ENCODE measurements around the gene SNTG2. TPM values are rescaled to one million over a fixed set of nuclear protein-coding genes. Genes with fewer than 3 reads are reported as not detected.

The SNTG2 gene
- total RNA-seq, 1 donor from 2014 or later: 2.2 TPM

DNA sequence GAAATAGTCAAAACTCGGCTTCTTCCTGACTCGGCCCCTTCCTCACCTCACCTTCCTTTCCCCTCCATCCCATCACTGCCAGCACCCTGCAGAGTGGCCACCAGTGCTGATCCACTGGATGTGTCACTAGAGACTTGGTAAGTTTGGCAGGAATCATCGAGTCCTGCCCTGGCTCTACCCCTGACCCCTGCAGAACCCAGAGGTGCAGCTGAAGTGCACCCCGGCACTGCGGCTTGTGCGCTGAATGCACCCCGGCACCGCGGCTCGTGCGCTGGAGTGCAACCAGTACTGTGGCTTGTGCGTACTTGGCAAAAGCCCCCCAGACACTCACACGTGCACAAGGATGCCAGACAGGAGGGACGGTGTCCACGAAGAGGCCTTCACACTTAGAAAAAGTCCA is 206.5 kb downstream of the SNTG2 start:
- Mint-ChIP-seq H3K27me3 (no peaks in the 10 kb centered on the region), H3K27ac (no peak overlapping the region), H3K36me3 (ENCODE audit: low read depth) (no peaks in the 10 kb centered on the region), H3K4me1 (peaks cover under 1% of the 10 kb centered on the region), H3K4me3 (no peak overlapping the region), H3K9me3 (no peaks in the 10 kb centered on the region)
- TF ChIP-seq, protein P1, sequence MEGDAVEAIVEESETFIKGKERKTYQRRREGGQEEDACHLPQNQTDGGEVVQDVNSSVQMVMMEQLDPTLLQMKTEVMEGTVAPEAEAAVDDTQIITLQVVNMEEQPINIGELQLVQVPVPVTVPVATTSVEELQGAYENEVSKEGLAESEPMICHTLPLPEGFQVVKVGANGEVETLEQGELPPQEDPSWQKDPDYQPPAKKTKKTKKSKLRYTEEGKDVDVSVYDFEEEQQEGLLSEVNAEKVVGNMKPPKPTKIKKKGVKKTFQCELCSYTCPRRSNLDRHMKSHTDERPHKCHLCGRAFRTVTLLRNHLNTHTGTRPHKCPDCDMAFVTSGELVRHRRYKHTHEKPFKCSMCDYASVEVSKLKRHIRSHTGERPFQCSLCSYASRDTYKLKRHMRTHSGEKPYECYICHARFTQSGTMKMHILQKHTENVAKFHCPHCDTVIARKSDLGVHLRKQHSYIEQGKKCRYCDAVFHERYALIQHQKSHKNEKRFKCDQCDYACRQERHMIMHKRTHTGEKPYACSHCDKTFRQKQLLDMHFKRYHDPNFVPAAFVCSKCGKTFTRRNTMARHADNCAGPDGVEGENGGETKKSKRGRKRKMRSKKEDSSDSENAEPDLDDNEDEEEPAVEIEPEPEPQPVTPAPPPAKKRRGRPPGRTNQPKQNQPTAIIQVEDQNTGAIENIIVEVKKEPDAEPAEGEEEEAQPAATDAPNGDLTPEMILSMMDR (IDR thresholded peaks at IDR 0.05): no peak
- intact Hi-C loops (cut with micrococcal nuclease): no loop called here
- no peak for DNase-seq
- ChIA-PET CTCF (no interaction called here), POLR2A (no interaction called here)
- no peak for ATAC-seq (ENCODE audit: low read depth)

DNA sequence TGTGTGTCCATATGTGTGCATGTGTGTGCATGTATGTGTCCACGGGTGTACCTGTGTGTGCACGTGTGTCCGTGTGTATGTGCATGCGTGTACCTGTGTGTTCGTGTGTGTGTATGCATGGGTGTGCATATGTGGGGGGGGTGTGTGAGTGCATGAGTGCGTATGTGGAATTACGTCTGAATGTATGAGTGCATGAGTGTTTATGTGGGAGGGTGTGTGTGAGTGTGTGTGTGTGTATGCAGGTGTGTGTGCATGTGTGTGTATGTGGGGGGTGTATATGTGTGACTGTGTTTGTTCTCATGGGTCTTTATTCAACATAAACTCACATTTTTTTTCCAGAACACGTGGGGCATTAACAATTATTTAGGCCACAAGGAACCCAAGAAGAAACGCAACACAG is 208.4 kb downstream of the SNTG2 start:
- ATAC-seq (ENCODE audit: low read depth): no peak

DNA sequence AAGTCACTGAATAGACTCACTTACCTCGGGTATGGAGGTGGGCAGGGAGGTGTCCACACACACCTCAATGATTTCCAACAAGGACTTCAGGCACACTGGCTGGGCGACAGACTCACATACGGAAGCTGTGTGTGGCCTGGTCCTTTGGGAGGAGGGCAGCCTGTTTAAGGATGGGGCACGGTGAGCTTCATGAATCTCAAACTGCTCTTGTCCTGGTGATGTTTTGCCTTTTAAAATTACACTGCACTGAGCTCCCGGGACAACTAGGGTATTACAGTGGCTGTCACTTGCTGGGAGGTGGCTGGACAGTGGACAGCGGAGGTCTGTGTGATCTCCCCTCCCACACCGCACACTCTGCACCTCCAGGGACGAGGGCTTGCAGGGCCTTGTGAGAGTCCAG is 211.6 kb downstream of the SNTG2 start:
- no peak overlapping the region for H3K27ac Mint-ChIP-seq
- ATAC-seq (ENCODE audit: low read depth): no peak

More for the DNA sequence above, 208.4 kb downstream of the SNTG2 start:
- Mint-ChIP-seq H3K4me3 (no peak overlapping the region), H3K27ac (no peak overlapping the region), H3K36me3 (ENCODE audit: low read depth) (peaks cover 2% of the 10 kb centered on the region), H3K27me3 (no peaks in the 10 kb centered on the region), H3K9me3 (peaks cover 10% of the 10 kb centered on the region), H3K4me1 (peaks cover 18% of the 10 kb centered on the region)
- POLR2A ChIA-PET: no interaction called here
- TF ChIP-seq, protein P1 (IDR thresholded peaks at IDR 0.05): no peak
- intact Hi-C loops (cut with micrococcal nuclease): no loop called here
- DNase-seq: no peak
- CTCF ChIA-PET: no interaction called here

DNA sequence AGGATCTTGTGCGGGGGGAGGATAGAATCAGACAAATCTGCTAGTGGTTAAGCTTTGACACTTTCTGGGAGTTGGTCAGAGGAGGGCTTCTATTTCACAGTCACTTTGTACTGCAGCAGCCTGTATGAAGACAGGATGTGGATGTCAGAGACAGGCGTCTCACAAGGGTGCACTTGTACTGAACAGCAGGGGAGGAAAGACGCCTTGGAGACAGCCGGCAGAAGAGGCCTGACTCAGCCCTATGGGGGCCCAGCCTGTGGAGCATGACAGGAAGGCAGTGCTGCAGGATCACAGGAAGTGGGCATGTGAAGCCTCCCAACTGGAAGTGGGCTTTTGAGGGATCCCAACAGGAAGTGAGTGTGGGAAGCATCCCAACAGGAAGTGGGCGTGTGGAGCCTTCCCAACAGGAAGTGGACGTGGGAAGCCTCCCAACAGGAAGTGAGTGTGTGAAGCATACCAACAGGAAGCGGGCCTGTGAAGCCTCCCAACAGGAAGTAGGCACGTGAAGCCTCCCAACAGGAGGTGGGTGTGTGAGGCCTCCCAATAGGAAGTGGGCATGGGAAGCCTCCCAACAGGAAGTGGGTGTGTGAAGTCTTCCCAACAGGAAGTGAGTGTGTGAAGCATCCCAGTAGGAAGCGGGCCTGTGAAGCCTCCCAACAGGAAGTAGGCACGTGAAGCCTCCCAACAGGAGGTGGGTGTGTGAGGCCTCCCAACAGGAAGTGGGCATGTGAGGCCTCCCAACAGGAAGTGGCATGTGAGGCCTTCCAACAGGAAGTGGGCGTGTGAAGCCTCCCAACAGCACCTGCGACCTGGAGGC is 212.3 kb downstream of the SNTG2 start:
- H3K4me1 Mint-ChIP-seq: peaks cover 20% of the 10 kb centered on the region
- H3K36me3 Mint-ChIP-seq (ENCODE audit: low read depth): peaks cover 2% of the 10 kb centered on the region
- DNase-seq: no peak

More for the DNA sequence above, 211.6 kb downstream of the SNTG2 start:
- ChIA-PET CTCF (no interaction called here), POLR2A (no interaction called here)
- TF ChIP-seq, protein P1 (IDR thresholded peaks at IDR 0.05): no peak
- no peak for DNase-seq
- intact Hi-C loops (cut with micrococcal nuclease): no loop called here
- peaks cover 2% of the 10 kb centered on the region for H3K36me3 Mint-ChIP-seq (ENCODE audit: low read depth)
- peaks cover 18% of the 10 kb centered on the region for H3K9me3 Mint-ChIP-seq
- no peaks in the 10 kb centered on the region for H3K27me3 Mint-ChIP-seq
- peaks cover 20% of the 10 kb centered on the region for H3K4me1 Mint-ChIP-seq
- H3K4me3 Mint-ChIP-seq: no peak overlapping the region

DNA sequence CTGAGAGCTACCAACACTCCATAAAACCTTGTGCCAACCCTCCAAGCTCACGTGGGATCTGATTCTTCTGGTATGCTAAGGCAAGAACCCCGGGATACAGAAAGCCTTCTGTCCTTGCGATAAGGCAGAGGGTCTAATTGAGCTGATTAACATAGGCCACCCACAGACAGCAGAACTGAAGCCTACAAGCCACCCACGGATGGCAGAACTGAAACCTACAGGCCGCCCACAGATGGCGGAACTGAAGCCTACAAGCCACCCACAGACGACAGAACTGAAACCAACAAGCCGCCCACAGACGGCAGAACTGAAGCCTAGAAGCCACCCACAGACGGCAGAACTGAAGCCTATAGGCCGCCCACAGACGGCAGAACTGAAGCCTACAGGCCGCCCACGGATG is 216.3 kb downstream of the SNTG2 start:
- Mint-ChIP-seq H3K4me1 (peaks cover 28% of the 10 kb centered on the region), H3K36me3 (ENCODE audit: low read depth) (peaks cover 2% of the 10 kb centered on the region), H3K9me3 (peaks cover 18% of the 10 kb centered on the region), H3K27ac (peak overlapping the region; percentile 76), H3K4me3 (no peak overlapping the region), H3K27me3 (no peaks in the 10 kb centered on the region)
- TF ChIP-seq, protein P1 (IDR thresholded peaks at IDR 0.05): no peak
- no peak for DNase-seq
- POLR2A ChIA-PET: no interaction called here
- CTCF ChIA-PET: no interaction called here
- no peak for ATAC-seq (ENCODE audit: low read depth)
- intact Hi-C loops (cut with micrococcal nuclease): no loop called here

More for the DNA sequence above, 212.3 kb downstream of the SNTG2 start:
- intact Hi-C loops (cut with micrococcal nuclease): no loop called here
- Mint-ChIP-seq H3K9me3 (peaks cover 18% of the 10 kb centered on the region), H3K27me3 (no peaks in the 10 kb centered on the region), H3K27ac (peak overlapping the region; percentile 76), H3K4me3 (no peak overlapping the region)
- TF ChIP-seq, protein P1 (IDR thresholded peaks at IDR 0.05): no peak
- ChIA-PET CTCF (no interaction called here), POLR2A (no interaction called here)
- ATAC-seq (ENCODE audit: low read depth): peak; percentile 75
